GM04503 (cell line): ENCODE measurements around the gene CACNA1A.
A peak's percentile ranks its signal among the peaks of the same experiment; 100 is the strongest.

Experiments
- DNase-seq: peaks from one replicate; pipeline ENCODE4 v3.0.0-alpha.2; 2012; ENCODE audit warnings: low read depth

Gene CACNA1A

GRCh38 chr19:13163609-13164342, 342.5 kb downstream of the CACNA1A start:
- no peak for DNase-seq

DNA sequence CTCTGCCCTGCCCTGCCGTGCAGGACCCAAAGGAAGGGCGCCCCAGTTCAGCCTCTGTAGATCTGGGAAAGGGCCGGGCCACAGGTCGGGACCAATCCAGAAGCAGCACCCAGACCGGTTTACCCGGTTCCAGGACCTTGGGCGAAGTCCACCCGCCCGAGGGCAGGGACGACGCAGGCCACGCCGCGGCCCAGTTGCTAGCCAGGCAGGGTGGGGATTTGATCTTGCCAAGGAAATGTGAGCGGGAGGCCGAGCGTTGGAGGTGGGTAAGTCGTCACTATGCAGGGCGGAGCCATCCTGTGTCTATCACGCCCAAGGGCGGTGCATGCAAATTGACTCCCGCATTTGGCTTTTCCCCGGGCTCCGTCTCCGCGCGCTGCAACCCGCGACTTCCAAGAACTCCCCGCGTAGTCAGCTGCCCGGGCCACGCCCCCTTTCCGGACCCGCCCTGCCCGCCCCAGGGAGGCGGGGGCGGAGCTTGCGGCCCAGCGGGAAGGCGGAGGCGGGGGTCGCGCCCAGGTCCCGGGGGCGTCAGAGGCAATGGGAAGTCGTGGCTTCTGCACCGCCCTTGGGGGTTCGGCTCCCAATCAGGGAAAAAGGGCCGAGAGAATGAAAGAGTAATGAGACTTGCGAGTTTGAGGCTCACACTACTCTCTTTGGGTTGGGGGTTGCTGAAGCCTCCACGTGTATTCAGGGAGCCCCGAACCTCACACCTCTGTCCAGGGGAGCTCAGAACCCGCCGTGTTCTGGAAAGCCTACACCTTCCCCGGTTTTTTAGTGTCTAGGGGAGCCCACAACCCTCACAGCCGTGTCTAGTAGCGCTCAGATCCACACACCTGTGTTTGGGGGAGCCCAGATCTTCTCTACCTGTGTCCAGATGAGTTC, 343.3 kb downstream of the CACNA1A start:
- peak; percentile 89 for DNase-seq

- no peak for DNase-seq
These were observed 345.7 kb downstream of the CACNA1A start for GRCh38 chr19:13160557-13160956.

GRCh38 chr19:13159713-13160112, 346.6 kb downstream of the CACNA1A start:
- DNase-seq = no peak
